A172 (cell line): ENCODE data around the gene XAGE2. TPM values are rescaled to one million over a fixed set of nuclear protein-coding genes. Genes with fewer than 3 reads are reported as not detected.

Source experiments
- DNase-seq: peaks from one replicate; pipeline ENCODE4 v3.0.0-alpha.2; 2015; ENCODE audit warnings: low spot score
- total RNA-seq: library from RNA; depleted of rRNA; stranded (reverse); fragments of >200 nt; shearing (Covaris generic); gene quantifications from 2 replicates; pipeline ENCODE4 v1.2.3, GENCODE V29; 2014; rRNA removed

XAGE2 gene
- total RNA-seq, 1 experiment from 2014 or later = 0.22 TPM

DNA sequence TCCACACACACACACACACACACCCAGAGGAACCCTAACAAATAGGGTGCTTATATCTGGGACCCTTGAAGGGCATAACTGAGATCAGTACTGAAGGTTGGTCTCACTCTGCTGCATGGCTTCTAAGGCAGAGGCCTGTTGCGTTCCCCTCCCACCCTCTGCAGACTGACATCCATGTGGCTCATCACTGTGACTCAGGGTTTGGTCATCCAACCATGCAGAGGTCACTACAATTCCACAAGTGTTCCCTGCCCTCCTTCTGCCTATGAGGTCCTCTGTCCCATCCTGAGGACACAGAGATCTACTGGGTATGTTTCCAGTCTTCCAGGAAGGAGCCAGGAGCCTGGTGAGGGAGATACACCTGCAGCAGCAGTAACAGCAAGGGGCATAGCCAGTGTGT lies 55.8 kb downstream of the XAGE2 start:
- peak; percentile 51 for DNase-seq

Other genes starting within 250 kb of the XAGE2 start
- 6.9 and 12.0 TPM in 2 replicates for gene MAGED4, start 184.1 kb upstream of the XAGE2 start, total RNA-seq
- gene XAGE1A, start 126.8 kb downstream of the XAGE2 start, total RNA-seq = 1.0 TPM in 1 of 2 replicates, not detected in the other
- gene XAGE1B, start 148.0 kb downstream of the XAGE2 start, total RNA-seq = 1.3 and 6.4 TPM in 2 replicates